H9 (cell line): ENCODE results near the gene VGF. TPM values are rescaled to one million over a fixed set of nuclear protein-coding genes. Genes with fewer than 3 reads are reported as not detected.
A peak's percentile ranks its signal among the peaks of the same experiment; 100 is the strongest.
"Not testable (repeated sequence)": the region's sequence is repeated elsewhere in the genome, so short reads cannot be mapped to it uniquely, and the experiment has no call there.

Experiments used
- DNase-seq: peaks from one replicate; pipeline ENCODE4 v3.0.0-alpha.2; 2017
- H2AFZ ChIP-seq: one replicate; pipeline ENCODE4 v1.6.1; 2013; ENCODE audit warnings: mild to moderate bottlenecking, low read length, control low read depth, moderate library complexity
- H2AK5ac ChIP-seq: 2 replicates; pipeline ENCODE4 v1.6.1; 2013; ENCODE audit warnings: low read length, control low read depth, mixed read lengths; ENCODE audit not compliant: insufficient read length
- H2BK120ac ChIP-seq: one replicate; pipeline ENCODE4 v1.6.1; 2013; ENCODE audit warnings: low read depth, mild to moderate bottlenecking, low read length, control low read depth, inconsistent platforms; ENCODE audit not compliant: poor library complexity, severe bottlenecking
- H2BK12ac ChIP-seq: 2 replicates; pipeline ENCODE4 v1.6.1; 2013; ENCODE audit warnings: low read length, control low read depth, mixed read lengths, low read depth; ENCODE audit not compliant: insufficient read length
- H2BK15ac ChIP-seq: 2 replicates; pipeline ENCODE4 v1.6.1; 2013; ENCODE audit warnings: low read depth, low read length, control low read depth
- H2BK20ac ChIP-seq: one replicate; pipeline ENCODE4 v1.6.1; 2013; ENCODE audit warnings: low read depth, mild to moderate bottlenecking, low read length, control low read depth, inconsistent platforms; ENCODE audit not compliant: poor library complexity, severe bottlenecking
- H2BK5ac ChIP-seq: 2 replicates; pipeline ENCODE4 v1.6.1; 2013; ENCODE audit warnings: low read length, control low read depth, mixed read lengths; ENCODE audit not compliant: insufficient read length
- H3K14ac ChIP-seq: 2 replicates; pipeline ENCODE4 v1.6.1; 2013; ENCODE audit warnings: low read length, control low read depth; ENCODE audit not compliant: insufficient read depth
- H3K18ac ChIP-seq: 2 replicates; pipeline ENCODE4 v1.6.1; 2013; ENCODE audit warnings: low read depth, mild to moderate bottlenecking, mixed read lengths, low read length, control low read depth; ENCODE audit not compliant: insufficient read length
- H3K23ac ChIP-seq: 2 replicates; pipeline ENCODE4 v1.6.1; 2013; ENCODE audit warnings: low read length, control low read depth, mixed read lengths, low read depth; ENCODE audit not compliant: insufficient read length
- H3K23me2 ChIP-seq: 2 replicates; pipeline ENCODE4 v1.6.1; 2013; ENCODE audit warnings: low read depth, mild to moderate bottlenecking, mixed read lengths, low read length, control low read depth; ENCODE audit not compliant: insufficient read length, poor library complexity, severe bottlenecking
- H3K27ac ChIP-seq: 2 replicates; pipeline ENCODE4 v1.5.1; 2013; ENCODE audit warnings: low read length, control low read depth, mixed read lengths, low read depth; ENCODE audit not compliant: insufficient read length
- H3K27me3 ChIP-seq: 2 replicates; pipeline ENCODE4 v1.6.1; 2013; ENCODE audit warnings: low read length, control low read depth, inconsistent platforms; ENCODE audit not compliant: insufficient read depth
- H3K4ac ChIP-seq: 2 replicates; pipeline ENCODE4 v1.6.1; 2013; ENCODE audit warnings: low read depth, mild to moderate bottlenecking, control low read depth, inconsistent platforms, low read length, moderate library complexity
- H3K4me1 ChIP-seq: 2 replicates; pipeline ENCODE4 v1.6.1; 2013; ENCODE audit warnings: low read length, control low read depth, inconsistent platforms; ENCODE audit not compliant: insufficient read depth
- H3K4me2 ChIP-seq: 2 replicates; pipeline ENCODE4 v1.6.1; 2013; ENCODE audit warnings: low read length, control low read depth, mixed read lengths; ENCODE audit not compliant: insufficient read length, insufficient read depth
- H3K56ac ChIP-seq: 2 replicates; pipeline ENCODE4 v1.6.1; 2013; ENCODE audit warnings: low read depth, mild to moderate bottlenecking, mixed read lengths, low read length, control low read depth; ENCODE audit not compliant: insufficient read length
- H3K79me1 ChIP-seq: 2 replicates; pipeline ENCODE4 v1.6.1; 2013; ENCODE audit warnings: low read depth, mild to moderate bottlenecking, moderate library complexity, low read length, control low read depth, inconsistent platforms; ENCODE audit not compliant: insufficient read depth, poor library complexity, severe bottlenecking
- H3K79me2 ChIP-seq: 2 replicates; pipeline ENCODE4 v1.6.1; 2013; ENCODE audit warnings: low read length, control low read depth, inconsistent platforms; ENCODE audit not compliant: insufficient read depth
- H3K9ac ChIP-seq: 2 replicates; pipeline ENCODE4 v1.6.1; 2013; ENCODE audit warnings: low read length, control low read depth, mixed read lengths; ENCODE audit not compliant: insufficient read length; ENCODE audit errors: extremely low read depth
- H3K9me3 ChIP-seq: one replicate; pipeline ENCODE4 v1.6.1; 2013; ENCODE audit warnings: low read depth, low read length, inconsistent platforms; ENCODE audit not compliant: control insufficient read depth
- H3T11ph ChIP-seq: one replicate; pipeline ENCODE4 v1.6.1; 2013; ENCODE audit warnings: mild to moderate bottlenecking, low read length, control low read depth, inconsistent platforms
- H4K20me1 ChIP-seq: one replicate; pipeline ENCODE4 v1.6.1; 2013; ENCODE audit not compliant: control insufficient read depth, insufficient read length, insufficient read depth
- H4K5ac ChIP-seq: 2 replicates; pipeline ENCODE4 v1.6.1; 2013; ENCODE audit warnings: low read depth, mild to moderate bottlenecking, mixed read lengths, low read length, control low read depth; ENCODE audit not compliant: insufficient read length
- H4K8ac ChIP-seq: replicated peaks from 2 replicates; pipeline ENCODE4 v1.6.1; 2013; ENCODE audit warnings: low read length, control low read depth, mixed read lengths, low read depth; ENCODE audit not compliant: insufficient read length
- H4K91ac ChIP-seq: 2 replicates; pipeline ENCODE4 v1.6.1; 2013; ENCODE audit warnings: low read depth, mild to moderate bottlenecking, moderate library complexity, mixed read lengths, low read length, control low read depth; ENCODE audit not compliant: insufficient read length
- H3K27ac Mint-ChIP-seq, 3 experiments: 2 replicates in 2 of 3; 3 replicates in 1 of 3; pipeline ENCODE4 v1.8.0; 2020 to 2021; ENCODE audit warnings: mixed read lengths in 3 of 3, mild to moderate bottlenecking in 1 of 3, moderate library complexity in 1 of 3
- H3K27me3 Mint-ChIP-seq: 2 replicates; pipeline ENCODE4 v1.8.0; 2021; ENCODE audit warnings: low read depth, mild to moderate bottlenecking, moderate library complexity, mixed read lengths
- H3K36me3 Mint-ChIP-seq, 3 experiments: 2 replicates in 2 of 3; 3 replicates in 1 of 3; pipeline ENCODE4 v1.8.0; 2020 to 2021; ENCODE audit warnings: low read depth in 3 of 3, mixed read lengths in 3 of 3; ENCODE audit not compliant: insufficient read depth in 1 of 3
- H3K4me1 Mint-ChIP-seq, 2 experiments: 2 replicates each; pipeline ENCODE4 v1.8.0; 2020; ENCODE audit warnings: mixed read lengths in 2 of 2
- H3K4me3 Mint-ChIP-seq, 2 experiments: 2 replicates in 1 of 2; 3 replicates in 1 of 2; pipeline ENCODE4 v1.8.0; 2020 to 2021; ENCODE audit warnings: mild to moderate bottlenecking in 2 of 2, mixed read lengths in 2 of 2, moderate library complexity in 1 of 2
- H3K9me3 Mint-ChIP-seq, 2 experiments: 2 replicates in 1 of 2; 3 replicates in 1 of 2; pipeline ENCODE4 v1.8.0; 2020; ENCODE audit warnings: mild to moderate bottlenecking in 2 of 2, mixed read lengths in 2 of 2, moderate library complexity in 1 of 2
- WGBS: extraction: QIAGEN DNeasy Blood & Tissue Kit; methylation state at CpG from one replicate; pipeline ENCODE4 v1.1.7; 2013; ENCODE audit warnings: missing lambda C conversion rate, low lambda C conversion rate, mixed read lengths; ENCODE audit not compliant: insufficient read length; ENCODE audit errors: extremely low coverage; 5-methylcytosine and 5-hydroxymethylcytosine counted together
- total RNA-seq: library from RNA; stranded (reverse); gene quantifications from 2 replicates; pipeline ENCODE4 v1.2.1, GENCODE V29; 2021
- TF ChIP-seq, protein P1 (sequence below): fragments of 200-600 bp; sonication (generic); conservative IDR thresholded peaks from 3 replicates; pipeline ENCODE4 v1.8.0; 2021; ENCODE audit warnings: antibody characterized with exemption, mild to moderate bottlenecking

The VGF gene
- total RNA-seq, 1 experiment from 2014 or later: 37.1 TPM

DNA sequence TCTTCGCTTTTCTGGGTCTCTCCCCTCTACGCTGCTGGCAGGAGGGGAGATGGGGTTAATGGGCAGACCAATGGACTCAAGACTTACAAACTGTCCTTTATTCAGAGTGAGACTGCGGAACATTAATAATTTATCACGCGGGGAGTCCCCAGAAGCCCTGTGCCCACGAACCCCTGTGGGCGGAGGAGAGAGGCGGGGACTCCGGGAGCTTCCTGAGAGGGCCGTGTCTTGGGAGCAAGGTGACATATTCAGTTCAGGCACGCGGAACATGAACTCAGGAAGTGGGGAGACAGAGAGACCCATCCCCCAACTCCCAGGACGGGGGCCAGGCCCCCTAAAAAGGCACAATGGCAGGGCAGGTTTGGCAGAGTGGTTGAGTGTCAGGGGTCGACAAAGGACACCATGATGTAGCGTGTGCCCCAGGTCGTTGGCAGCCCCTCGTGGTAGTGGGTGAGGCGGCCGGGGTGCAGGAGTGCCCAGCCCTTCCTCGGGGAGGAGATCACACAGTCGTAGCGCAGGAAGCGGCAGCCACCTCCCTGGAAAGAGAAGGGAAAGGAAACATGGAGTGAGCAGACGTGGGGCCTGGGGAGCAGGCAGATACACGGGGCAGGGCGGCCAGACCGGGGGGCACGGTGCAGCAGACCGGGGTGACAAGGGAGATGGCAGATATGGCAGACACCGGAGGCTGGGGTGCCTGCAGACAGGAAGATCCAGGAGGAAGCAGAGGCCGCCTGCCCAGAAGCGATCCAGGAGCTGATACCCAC is 40.7 kb upstream of the VGF start:
- Histone ChIP-seq H2BK5ac (no peak overlapping the region), H3K9me3 (no peaks in the 10 kb centered on the region), H3K79me2 (no peaks in the 10 kb centered on the region), H2BK20ac (no peak overlapping the region), H4K8ac (no peak overlapping the region), H3K4me2 (no peak overlapping the region), H2BK15ac (no peak overlapping the region), H2AFZ (no peak overlapping the region), H2BK12ac (no peak overlapping the region), H2AK5ac (no peak overlapping the region), H4K91ac (no peak overlapping the region), H3K23me2 (peaks cover 3% of the 10 kb centered on the region), H3T11ph (no peak overlapping the region), H4K5ac (no peak overlapping the region), H3K9ac (no peak overlapping the region), H2BK120ac (no peak overlapping the region), H3K27ac (no peak overlapping the region), H3K79me1 (no peaks in the 10 kb centered on the region), H3K4me1 (no peaks in the 10 kb centered on the region; the same call in 1 of the 2 replicates), H3K18ac (no peak overlapping the region), H3K27me3 (no peaks in the 10 kb centered on the region), H3K14ac (no peak overlapping the region), H3K56ac (no peak overlapping the region), H3K4ac (no peak overlapping the region), H3K23ac (no peak overlapping the region), H4K20me1 (no peaks in the 10 kb centered on the region)
- no peaks in the 10 kb centered on the region for H3K9me3 Mint-ChIP-seq
- H3K36me3 Mint-ChIP-seq: peaks cover 7 to 38% (median 19%) of the 10 kb centered on the region in 3 experiments; a peak in 6 of 7 replicates
- H3K4me1 Mint-ChIP-seq: peaks cover 2 to 3% of the 10 kb centered on the region in 2 experiments
- no peak for DNase-seq
- H3K4me3 Mint-ChIP-seq: no peak overlapping the region
- WGBS: no CpG with 5 or more reads among the region's 32 CpGs
- peak overlapping the region; percentile 49 to 72 (median 52); a peak in 5 of 7 replicates for H3K27ac Mint-ChIP-seq
- H3K27me3 Mint-ChIP-seq: peaks cover 10% of the 10 kb centered on the region
- TF ChIP-seq, protein P1, sequence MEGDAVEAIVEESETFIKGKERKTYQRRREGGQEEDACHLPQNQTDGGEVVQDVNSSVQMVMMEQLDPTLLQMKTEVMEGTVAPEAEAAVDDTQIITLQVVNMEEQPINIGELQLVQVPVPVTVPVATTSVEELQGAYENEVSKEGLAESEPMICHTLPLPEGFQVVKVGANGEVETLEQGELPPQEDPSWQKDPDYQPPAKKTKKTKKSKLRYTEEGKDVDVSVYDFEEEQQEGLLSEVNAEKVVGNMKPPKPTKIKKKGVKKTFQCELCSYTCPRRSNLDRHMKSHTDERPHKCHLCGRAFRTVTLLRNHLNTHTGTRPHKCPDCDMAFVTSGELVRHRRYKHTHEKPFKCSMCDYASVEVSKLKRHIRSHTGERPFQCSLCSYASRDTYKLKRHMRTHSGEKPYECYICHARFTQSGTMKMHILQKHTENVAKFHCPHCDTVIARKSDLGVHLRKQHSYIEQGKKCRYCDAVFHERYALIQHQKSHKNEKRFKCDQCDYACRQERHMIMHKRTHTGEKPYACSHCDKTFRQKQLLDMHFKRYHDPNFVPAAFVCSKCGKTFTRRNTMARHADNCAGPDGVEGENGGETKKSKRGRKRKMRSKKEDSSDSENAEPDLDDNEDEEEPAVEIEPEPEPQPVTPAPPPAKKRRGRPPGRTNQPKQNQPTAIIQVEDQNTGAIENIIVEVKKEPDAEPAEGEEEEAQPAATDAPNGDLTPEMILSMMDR: no peak

DNA sequence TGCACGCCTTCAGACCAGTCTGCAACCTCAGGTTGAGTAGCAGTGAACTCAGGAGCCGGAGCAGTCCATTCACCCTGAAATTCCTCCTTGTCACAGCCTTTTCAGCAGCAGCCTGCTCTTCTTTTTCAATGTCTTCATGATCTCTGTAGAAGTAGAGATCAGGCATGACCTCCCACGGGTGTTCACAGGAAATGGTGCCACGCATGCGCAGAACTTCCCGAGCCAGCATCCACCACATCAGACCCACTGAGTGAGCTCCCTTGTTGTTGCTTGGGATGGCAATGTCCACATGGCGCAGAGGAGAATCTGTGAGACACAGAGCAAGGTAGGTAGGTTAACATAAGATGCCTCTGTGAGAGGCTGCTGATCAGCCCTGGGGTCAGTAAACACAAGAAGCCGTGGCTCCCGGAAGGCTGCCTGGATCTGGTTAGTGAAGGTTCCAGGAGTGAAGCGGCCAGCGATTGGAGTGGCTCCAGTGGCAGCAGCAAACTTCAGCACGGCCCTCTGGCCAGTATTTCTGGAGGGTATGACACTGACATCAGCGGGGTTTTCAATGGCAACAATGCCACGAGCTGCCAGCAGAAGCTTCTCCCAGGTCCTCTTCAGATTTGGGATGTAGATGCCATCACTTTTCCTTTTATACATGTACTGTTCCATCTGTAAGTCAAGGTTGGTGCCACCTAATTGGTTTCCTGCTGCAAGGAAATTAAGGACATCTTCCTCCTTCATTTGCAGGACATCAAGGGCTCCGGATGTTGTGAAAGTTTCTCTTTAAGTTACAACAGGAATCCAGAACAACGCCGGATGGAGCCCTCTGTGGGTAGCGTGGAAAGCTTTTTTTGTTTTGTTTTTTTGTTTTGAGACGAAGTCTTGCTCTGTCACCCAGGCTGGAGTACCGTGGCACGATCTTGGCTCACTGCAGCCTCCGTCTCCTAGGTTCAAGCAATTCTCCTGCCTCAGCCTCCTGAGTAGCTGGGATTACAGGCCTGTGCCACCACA is 38.7 kb upstream of the VGF start:
- not testable (repeated sequence) for H3K27ac ChIP-seq, H3K79me1 ChIP-seq, H3K9ac ChIP-seq, H2AFZ ChIP-seq, H3K4me1 ChIP-seq, H4K91ac ChIP-seq, H3K4me3 Mint-ChIP-seq, H3K27ac Mint-ChIP-seq, H2BK5ac ChIP-seq, H2BK15ac ChIP-seq, H3K79me2 ChIP-seq, H3K56ac ChIP-seq, H3K18ac ChIP-seq, H3K9me3 Mint-ChIP-seq, H4K8ac ChIP-seq, H2BK120ac ChIP-seq, H3K4me2 ChIP-seq, H3K27me3 ChIP-seq, H2AK5ac ChIP-seq, DNase-seq, H3K23me2 ChIP-seq, H4K20me1 ChIP-seq, H3K4ac ChIP-seq, H3K9me3 ChIP-seq, H3T11ph ChIP-seq, H2BK12ac ChIP-seq, H3K23ac ChIP-seq, H3K14ac ChIP-seq, H2BK20ac ChIP-seq, H4K5ac ChIP-seq
- H3K36me3 Mint-ChIP-seq: peaks cover 3 to 24% (median 12%) of the 10 kb centered on the region in 3 experiments; a peak in 5 of 7 replicates
- WGBS: no CpG with 5 or more reads among the region's 22 CpGs
- H3K4me1 Mint-ChIP-seq: peaks cover 14 to 16% of the 10 kb centered on the region in 2 experiments
- H3K27me3 Mint-ChIP-seq: peaks cover 12% of the 10 kb centered on the region
